Measurements from ENCODE around the gene DDX52. TPM values are rescaled to one million over a fixed set of nuclear protein-coding genes. Genes with fewer than 3 reads are reported as not detected.

Gene DDX52
- total and polyA plus RNA-seq, 2 experiments from 2014 or later, result 12.4 to 22.4 TPM

GRCh38 chr17:37672548-37673078 lies 29.4 kb upstream of the DDX52 start:
- TF ChIP-seq CTCF (IDR thresholded peaks at IDR 0.05; ENCODE audit: low read depth, low read length), result no peak
- Histone ChIP-seq H3K27me3 (no peaks in the 10 kb centered on the region), H3K27ac (no peak overlapping the region), H3K4me3 (no peak overlapping the region), H3K4me1 (ENCODE audit: low read depth) (no peaks in the 10 kb centered on the region), H3K9me3 (ENCODE audit: low read depth) (no peaks in the 10 kb centered on the region), H3K36me3 (no peaks in the 10 kb centered on the region)
- no peak for DNase-seq (ENCODE audit: low read depth in 1 of 2, low spot score in 1 of 2)

- Histone ChIP-seq H3K27me3 (no peaks in the 10 kb centered on the region), H3K9me3 (ENCODE audit: low read depth) (no peaks in the 10 kb centered on the region), H3K27ac (no peak overlapping the region), H3K4me3 (no peak overlapping the region), H3K4me1 (ENCODE audit: low read depth) (no peaks in the 10 kb centered on the region), H3K36me3 (no peaks in the 10 kb centered on the region)
- no peak for TF ChIP-seq CTCF (IDR thresholded peaks at IDR 0.05; ENCODE audit: low read depth, low read length)
- peak in 1 of 2 donors; percentile 51 for DNase-seq (ENCODE audit: low read depth in 1 of 2, low spot score in 1 of 2)
Observed at GRCh38 chr17:37671824-37672547, 28.7 kb upstream of the DDX52 start.

DNA sequence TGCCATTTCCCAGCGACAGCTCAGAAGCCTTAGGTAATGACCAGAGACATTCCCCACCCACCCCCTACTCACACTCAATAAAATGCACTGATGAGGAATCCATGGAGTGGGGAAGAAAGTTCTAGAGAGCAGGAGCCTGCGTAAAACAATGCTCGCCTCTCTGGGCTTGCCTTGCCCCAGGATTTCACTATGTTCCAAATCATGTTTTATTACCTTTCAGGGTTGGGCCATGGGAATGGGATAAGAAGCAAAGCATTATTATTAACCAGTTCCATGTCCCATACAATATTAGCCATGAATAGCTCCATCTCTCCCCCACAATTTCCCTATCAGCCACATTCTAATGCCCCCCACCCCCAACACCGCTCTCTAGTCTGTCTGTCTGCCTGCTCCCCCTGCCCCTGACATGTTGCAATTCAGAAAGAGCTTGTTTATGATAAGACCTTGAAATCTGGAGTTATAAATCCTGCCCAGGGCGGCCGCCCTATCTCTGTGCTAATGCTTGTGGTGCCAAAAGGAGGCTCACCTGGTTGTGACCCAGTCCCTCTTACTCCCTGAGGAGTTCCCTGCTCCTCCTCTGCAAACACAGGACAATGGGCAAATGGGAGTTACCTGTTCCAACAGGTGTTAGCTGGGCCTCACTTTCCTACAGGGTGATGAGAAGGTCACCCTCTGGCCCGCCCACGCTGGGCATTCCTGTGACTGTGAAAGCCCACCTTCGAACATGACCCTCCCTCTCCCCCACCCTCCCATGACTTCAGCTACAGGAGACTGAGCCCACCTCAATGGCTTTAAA lies 28.0 kb upstream of the DDX52 start:
- H3K27me3 ChIP-seq, result no peaks in the 10 kb centered on the region
- H3K36me3 ChIP-seq, result no peaks in the 10 kb centered on the region
- H3K4me1 ChIP-seq (ENCODE audit: low read depth), result no peaks in the 10 kb centered on the region
- no peaks in the 10 kb centered on the region for H3K9me3 ChIP-seq (ENCODE audit: low read depth)
- no peak for DNase-seq (ENCODE audit: low read depth in 1 of 2, low spot score in 1 of 2)
- TF ChIP-seq CTCF (IDR thresholded peaks at IDR 0.05; ENCODE audit: low read depth, low read length), result no peak
- no peak overlapping the region for H3K4me3 ChIP-seq
- H3K27ac ChIP-seq, result no peak overlapping the region

- H3K36me3 ChIP-seq, result no peaks in the 10 kb centered on the region
- H3K27ac ChIP-seq, result no peak overlapping the region
- TF ChIP-seq CTCF (IDR thresholded peaks at IDR 0.05; ENCODE audit: low read depth, low read length), result no peak
- H3K9me3 ChIP-seq (ENCODE audit: low read depth), result no peaks in the 10 kb centered on the region
- H3K4me1 ChIP-seq (ENCODE audit: low read depth), result peaks cover 5% of the 10 kb centered on the region
- no peak for DNase-seq (ENCODE audit: low read depth in 1 of 2, low spot score in 1 of 2)
- no peaks in the 10 kb centered on the region for H3K27me3 ChIP-seq
- H3K4me3 ChIP-seq, result no peak overlapping the region
Observed at GRCh38 chr17:37667039-37667438, 23.8 kb upstream of the DDX52 start.

- Histone ChIP-seq H3K36me3 (no peaks in the 10 kb centered on the region), H3K4me1 (ENCODE audit: low read depth) (peaks cover 12% of the 10 kb centered on the region), H3K27me3 (no peaks in the 10 kb centered on the region), H3K9me3 (ENCODE audit: low read depth) (no peaks in the 10 kb centered on the region), H3K4me3 (no peak overlapping the region), H3K27ac (no peak overlapping the region)
- no peak for TF ChIP-seq CTCF (IDR thresholded peaks at IDR 0.05; ENCODE audit: low read depth, low read length)
- no peak for DNase-seq (ENCODE audit: low read depth in 1 of 2, low spot score in 1 of 2)
Observed at GRCh38 chr17:37664214-37664613, 21.0 kb upstream of the DDX52 start.
